Ectodermal cell (in vitro differentiated cells): ENCODE measurements around the gene GATAD2A.

Experiments used
- H3K27ac ChIP-seq: 2 replicates; pipeline ENCODE4 v1.7.0; 2013; ENCODE audit warnings: mild to moderate bottlenecking, low read depth, low read length; ENCODE audit not compliant: insufficient read depth, poor library complexity, severe bottlenecking
- H3K27me3 ChIP-seq: 2 replicates; pipeline ENCODE4 v1.7.0; 2013; ENCODE audit warnings: mild to moderate bottlenecking, low read length; ENCODE audit not compliant: insufficient read depth, control insufficient read depth, poor library complexity, severe bottlenecking
- H3K36me3 ChIP-seq: one replicate; pipeline ENCODE4 v1.7.0; 2013; ENCODE audit warnings: low read length; ENCODE audit not compliant: control insufficient read depth, insufficient read depth
- H3K4me1 ChIP-seq: one replicate; pipeline ENCODE4 v1.7.0; 2013; ENCODE audit warnings: low read length; ENCODE audit not compliant: control insufficient read depth, insufficient read depth
- H3K4me3 ChIP-seq: 2 replicates; pipeline ENCODE4 v1.7.0; 2013; ENCODE audit warnings: low read depth, low read length, control low read depth; ENCODE audit not compliant: insufficient read depth
- H3K9me3 ChIP-seq: 2 replicates; pipeline ENCODE4 v1.7.0; 2013; ENCODE audit warnings: mild to moderate bottlenecking, low read length, moderate library complexity; ENCODE audit not compliant: control insufficient read depth
- WGBS, 2 experiments: methylation state at CpG; one replicate each; pipeline ENCODE4 v1.1.7; 2013; ENCODE audit warnings: missing lambda C conversion rate in 2 of 2; 5-methylcytosine and 5-hydroxymethylcytosine counted together

GATAD2A gene

GRCh38 chr19:19459073-19459472 is 53.6 kb downstream of the GATAD2A start:
- Histone ChIP-seq H3K4me1 (peaks cover 42% of the 10 kb centered on the region), H3K36me3 (no peaks in the 10 kb centered on the region), H3K4me3 (no peak overlapping the region), H3K27me3 (no peaks in the 10 kb centered on the region), H3K9me3 (no peaks in the 10 kb centered on the region), H3K27ac (no peak overlapping the region)

GRCh38 chr19:19459707-19460251 is 54.3 kb downstream of the GATAD2A start:
- WGBS, 2 experiments: 90 to 92% methylated on average over 8 of the region's 8 CpGs
- peaks cover 49% of the 10 kb centered on the region for H3K4me1 ChIP-seq
- no peaks in the 10 kb centered on the region for H3K9me3 ChIP-seq
- H3K4me3 ChIP-seq: no peak overlapping the region
- H3K36me3 ChIP-seq: no peaks in the 10 kb centered on the region
- H3K27ac ChIP-seq: no peak overlapping the region
- H3K27me3 ChIP-seq: no peaks in the 10 kb centered on the region

GRCh38 chr19:19460258-19460731 is 54.8 kb downstream of the GATAD2A start:
- 79 to 80% methylated on average over 10 of the region's 10 CpGs for WGBS, 2 experiments
- Histone ChIP-seq H3K9me3 (no peaks in the 10 kb centered on the region), H3K27me3 (no peaks in the 10 kb centered on the region), H3K36me3 (peaks cover 2% of the 10 kb centered on the region), H3K27ac (peak overlapping the region; percentile 62), H3K4me1 (peaks cover 52% of the 10 kb centered on the region), H3K4me3 (no peak overlapping the region)

GRCh38 chr19:19460761-19461265 is 55.3 kb downstream of the GATAD2A start:
- Histone ChIP-seq H3K27ac (peak overlapping the region; percentile 62), H3K9me3 (no peaks in the 10 kb centered on the region), H3K27me3 (no peaks in the 10 kb centered on the region), H3K4me3 (no peak overlapping the region), H3K4me1 (peaks cover 52% of the 10 kb centered on the region), H3K36me3 (peaks cover 7% of the 10 kb centered on the region)
- 41 to 47% methylated on average over 18 of the region's 18 CpGs for WGBS, 2 experiments

- 83 to 88% methylated on average over 4 of the region's 4 CpGs for WGBS, 2 experiments
- Histone ChIP-seq H3K4me1 (peaks cover 52% of the 10 kb centered on the region), H3K9me3 (no peaks in the 10 kb centered on the region), H3K27ac (peak overlapping the region; percentile 85), H3K36me3 (peaks cover 12% of the 10 kb centered on the region), H3K4me3 (no peak overlapping the region), H3K27me3 (no peaks in the 10 kb centered on the region)
Measured at GRCh38 chr19:19461306-19461670, 55.8 kb downstream of the GATAD2A start.

GRCh38 chr19:19461671-19462622 is 56.5 kb downstream of the GATAD2A start:
- Histone ChIP-seq H3K4me3 (peak overlapping the region; percentile 11), H3K4me1 (peaks cover 52% of the 10 kb centered on the region), H3K36me3 (peaks cover 17% of the 10 kb centered on the region), H3K27ac (peak overlapping the region; percentile 85), H3K9me3 (no peaks in the 10 kb centered on the region), H3K27me3 (no peaks in the 10 kb centered on the region)
- 21 to 23% methylated on average over 27 of the region's 27 CpGs for WGBS, 2 experiments

GRCh38 chr19:19463348-19464117 is 58.1 kb downstream of the GATAD2A start:
- Histone ChIP-seq H3K9me3 (peaks cover 7% of the 10 kb centered on the region), H3K4me1 (peaks cover 52% of the 10 kb centered on the region), H3K27ac (peak overlapping the region; percentile 92), H3K36me3 (peaks cover 32% of the 10 kb centered on the region), H3K4me3 (no peak overlapping the region), H3K27me3 (no peaks in the 10 kb centered on the region)
- WGBS, 2 experiments: 81 to 86% methylated on average over 19 of the region's 19 CpGs

GRCh38 chr19:19464339-19465098 is 59.0 kb downstream of the GATAD2A start:
- peaks cover 52% of the 10 kb centered on the region for H3K4me1 ChIP-seq
- H3K27me3 ChIP-seq: no peaks in the 10 kb centered on the region
- H3K27ac ChIP-seq: peak overlapping the region; percentile 92
- no peak overlapping the region for H3K4me3 ChIP-seq
- H3K9me3 ChIP-seq: peaks cover 11% of the 10 kb centered on the region
- 28 to 29% methylated on average over 13 of the region's 13 CpGs for WGBS, 2 experiments
- peaks cover 37% of the 10 kb centered on the region for H3K36me3 ChIP-seq

GRCh38 chr19:19465436-19466070 is 60.1 kb downstream of the GATAD2A start:
- Histone ChIP-seq H3K4me1 (peaks cover 44% of the 10 kb centered on the region), H3K4me3 (no peak overlapping the region), H3K27me3 (no peaks in the 10 kb centered on the region), H3K9me3 (peaks cover 11% of the 10 kb centered on the region), H3K36me3 (peaks cover 37% of the 10 kb centered on the region), H3K27ac (no peak overlapping the region)
- 96% methylated on average over 12 of the region's 12 CpGs for WGBS, 2 experiments
